Peyer's patch (tissue), 4 donors: Measurements from ENCODE around the gene SRSF8.

Experiments
- POLR2A ChIP-seq, 2 donors: fragments of 450-650 bp; IDR thresholded peaks; one replicate each; pipeline ENCODE4 v1.5.1; 2017; ENCODE audit warnings: antibody characterized with exemption in 2 of 2, mild to moderate bottlenecking in 2 of 2, moderate library complexity in 2 of 2
- TF ChIP-seq, protein P1 (sequence below), 6 experiments: fragments of 450-650 bp in 4 of 6; fragments of 200-600 bp in 2 of 6; sonication (generic) in 1 of 6; IDR thresholded peaks; one replicate each; pipeline ENCODE4 v1.5.1; 2017 to 2019; ENCODE audit warnings: antibody characterized with exemption in 6 of 6, mild to moderate bottlenecking in 3 of 6, moderate library complexity in 1 of 6

DNA sequence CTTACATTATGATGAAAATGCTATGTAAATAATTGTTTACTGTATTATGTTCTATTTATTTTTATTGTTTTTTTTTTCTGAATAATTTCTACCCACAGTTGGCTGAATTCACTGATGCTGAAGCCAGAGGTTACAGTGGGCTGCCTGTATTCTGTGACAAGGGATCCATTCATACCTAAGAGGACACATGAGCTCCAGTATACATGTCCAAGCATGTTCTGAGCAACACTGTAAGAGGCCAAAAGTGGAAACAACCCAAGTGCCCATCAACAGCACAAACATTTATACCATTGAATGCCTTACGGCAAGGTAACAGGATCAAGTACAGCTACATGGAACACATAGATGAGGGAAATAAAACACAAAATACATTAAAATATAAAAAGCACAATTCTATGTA, 1.4 kb upstream of the SRSF8 start:
- TF ChIP-seq, protein P1, sequence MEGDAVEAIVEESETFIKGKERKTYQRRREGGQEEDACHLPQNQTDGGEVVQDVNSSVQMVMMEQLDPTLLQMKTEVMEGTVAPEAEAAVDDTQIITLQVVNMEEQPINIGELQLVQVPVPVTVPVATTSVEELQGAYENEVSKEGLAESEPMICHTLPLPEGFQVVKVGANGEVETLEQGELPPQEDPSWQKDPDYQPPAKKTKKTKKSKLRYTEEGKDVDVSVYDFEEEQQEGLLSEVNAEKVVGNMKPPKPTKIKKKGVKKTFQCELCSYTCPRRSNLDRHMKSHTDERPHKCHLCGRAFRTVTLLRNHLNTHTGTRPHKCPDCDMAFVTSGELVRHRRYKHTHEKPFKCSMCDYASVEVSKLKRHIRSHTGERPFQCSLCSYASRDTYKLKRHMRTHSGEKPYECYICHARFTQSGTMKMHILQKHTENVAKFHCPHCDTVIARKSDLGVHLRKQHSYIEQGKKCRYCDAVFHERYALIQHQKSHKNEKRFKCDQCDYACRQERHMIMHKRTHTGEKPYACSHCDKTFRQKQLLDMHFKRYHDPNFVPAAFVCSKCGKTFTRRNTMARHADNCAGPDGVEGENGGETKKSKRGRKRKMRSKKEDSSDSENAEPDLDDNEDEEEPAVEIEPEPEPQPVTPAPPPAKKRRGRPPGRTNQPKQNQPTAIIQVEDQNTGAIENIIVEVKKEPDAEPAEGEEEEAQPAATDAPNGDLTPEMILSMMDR (IDR thresholded peaks at IDR 0.05): no peak
- no peak for TF ChIP-seq POLR2A (IDR thresholded peaks at IDR 0.05)
